Measurements from ENCODE around the gene RELN.

Gene RELN

GRCh38 chr7:103423467-103424179 lies 565.8 kb downstream of the RELN start:
- TF ChIP-seq CTCF (IDR thresholded peaks at IDR 0.05): no peak
- H3K27ac ChIP-seq: no peak overlapping the region
- no peak for DNase-seq (ENCODE audit: low spot score)
- H3K4me3 ChIP-seq: no peak overlapping the region
